ENCODE data around the gene PHLPP2. TPM values are rescaled to one million over a fixed set of nuclear protein-coding genes. Genes with fewer than 3 reads are reported as not detected.

Gene PHLPP2
- 8.3 and 12.5 TPM in 2 replicates for total RNA-seq

- DNase-seq (ENCODE audit: low read depth) = peak; percentile 6
These were observed at the start of gene PHLPP2 for GRCh38 chr16:71724320-71724751. PHLPP2 (minus strand) TSS chr16:71724701; CDS start chr16:71714795, 9,906 bp downstream.

GRCh38 chr16:71771571-71771970 lies 47.1 kb upstream of the PHLPP2 start:
- no peak for DNase-seq (ENCODE audit: low read depth)

GRCh38 chr16:71769222-71769621 lies 44.7 kb upstream of the PHLPP2 start:
- DNase-seq (ENCODE audit: low read depth) = no peak

GRCh38 chr16:71767060-71767900 lies 42.8 kb upstream of the PHLPP2 start:
- DNase-seq (ENCODE audit: low read depth) = no peak

GRCh38 chr16:71762186-71762585 lies 37.7 kb upstream of the PHLPP2 start:
- no peak for DNase-seq (ENCODE audit: low read depth)

GRCh38 chr16:71761097-71761496 lies 36.6 kb upstream of the PHLPP2 start:
- no peak for DNase-seq (ENCODE audit: low read depth)

GRCh38 chr16:71758293-71758760 lies 33.8 kb upstream of the PHLPP2 start:
- no peak for DNase-seq (ENCODE audit: low read depth)

GRCh38 chr16:71754652-71755051 lies 30.2 kb upstream of the PHLPP2 start:
- no peak for DNase-seq (ENCODE audit: low read depth)

- DNase-seq (ENCODE audit: low read depth) = no peak
These were observed 29.6 kb upstream of the PHLPP2 start for GRCh38 chr16:71754108-71754507.

GRCh38 chr16:71748226-71748625 lies 23.7 kb upstream of the PHLPP2 start:
- no peak for DNase-seq (ENCODE audit: low read depth)

- peak; percentile 44 for DNase-seq (ENCODE audit: low read depth)
These were observed 22.0 kb upstream of the PHLPP2 start for GRCh38 chr16:71746442-71747046.

- no peak for DNase-seq (ENCODE audit: low read depth)
These were observed 14.4 kb upstream of the PHLPP2 start for GRCh38 chr16:71738855-71739254.

GRCh38 chr16:71737501-71737900 lies 13.0 kb upstream of the PHLPP2 start:
- no peak for DNase-seq (ENCODE audit: low read depth)

GRCh38 chr16:71734511-71734910 lies 10.0 kb upstream of the PHLPP2 start:
- DNase-seq (ENCODE audit: low read depth) = no peak

- no peak for DNase-seq (ENCODE audit: low read depth)
These were observed 8.1 kb upstream of the PHLPP2 start for GRCh38 chr16:71732587-71732986.

GRCh38 chr16:71727551-71728324 lies 3.2 kb upstream of the PHLPP2 start:
- no peak for DNase-seq (ENCODE audit: low read depth)

GRCh38 chr16:71726476-71727315 lies 2.2 kb upstream of the PHLPP2 start:
- DNase-seq (ENCODE audit: low read depth) = no peak

GRCh38 chr16:71723537-71724319 lies 773 bp downstream of the PHLPP2 start:
- DNase-seq (ENCODE audit: low read depth) = peak; percentile 4

GRCh38 chr16:71722801-71723536 lies 1.5 kb downstream of the PHLPP2 start:
- peak; percentile 28 for DNase-seq (ENCODE audit: low read depth)

All from renal cortical epithelial cell (primary cell).